SHP77 treated with DMSO at 0.1 percent for 48 hours (cell line): ENCODE data around the gene CCR1.
"Not testable (repeated sequence)": the region's sequence is repeated elsewhere in the genome, so short reads cannot be mapped to it uniquely, and the experiment has no call there.

Experiments
- DNase-seq: peaks from one replicate; lab custom pipeline; 2025; lab: John Stamatoyannopoulos, UW

CCR1 gene

GRCh38 chr3:46168583-46169345 lies 39.3 kb downstream of the CCR1 start:
- DNase-seq = no peak

- DNase-seq = no peak
Measured at GRCh38 chr3:46163556-46164041, 44.5 kb downstream of the CCR1 start.

GRCh38 chr3:46162975-46163555 lies 45.0 kb downstream of the CCR1 start:
- DNase-seq = no peak

GRCh38 chr3:46157685-46158084 lies 50.4 kb downstream of the CCR1 start:
- DNase-seq = not testable (repeated sequence)

- no peak for DNase-seq
Measured at GRCh38 chr3:46154311-46154710, 53.8 kb downstream of the CCR1 start.
